Fibroblast of lung (primary cell): ENCODE data around the gene MORC4. TPM values are rescaled to one million over a fixed set of nuclear protein-coding genes. Genes with fewer than 3 reads are reported as not detected.
A peak's percentile ranks its signal among the peaks of the same experiment; 100 is the strongest.

ENCODE experiments used
- DNase-seq, 2 donors: peaks; one replicate each; pipeline versions ENCODE4 v3.0.0 to v3.0.0-alpha.2; 2010; ENCODE audit warnings: low read depth in 2 of 2
- H2AFZ ChIP-seq: 2 replicates; pipeline ENCODE4 v1.5.1; 2012; ENCODE audit warnings: low read length, control low read depth, inconsistent platforms
- H3K27ac ChIP-seq: 2 replicates; pipeline ENCODE4 v1.5.1; 2011; ENCODE audit warnings: low read length, control low read depth; ENCODE audit not compliant: insufficient read depth
- H3K27me3 ChIP-seq: 2 replicates; pipeline ENCODE4 v1.5.1; 2011; ENCODE audit warnings: mild to moderate bottlenecking, low read length; ENCODE audit not compliant: control insufficient read depth, insufficient read depth
- H3K36me3 ChIP-seq: 2 replicates; pipeline ENCODE4 v1.5.1; 2011; ENCODE audit warnings: low read length; ENCODE audit not compliant: control insufficient read depth, insufficient read depth
- H3K4me1 ChIP-seq: 2 replicates; pipeline ENCODE4 v1.5.1; 2011; ENCODE audit warnings: low read length; ENCODE audit not compliant: control insufficient read depth, insufficient read depth; ENCODE audit errors: extremely low read depth
- H3K4me2 ChIP-seq: 2 replicates; pipeline ENCODE4 v1.5.1; 2011; ENCODE audit warnings: low read length, control low read depth; ENCODE audit not compliant: insufficient read depth; ENCODE audit errors: extremely low read depth
- H3K4me3 ChIP-seq, 4 experiments: fragments of 200-600 bp in 1 of 4; sonication (generic) in 1 of 4; replicated peaks in 1 of 4; 2 replicates each; pipeline ENCODE4 v1.5.1; 2011 to 2016; ENCODE audit warnings: low read length in 4 of 4, low read depth in 3 of 4, mild to moderate bottlenecking in 3 of 4, control low read depth in 2 of 4, inconsistent platforms in 1 of 4, mixed read lengths in 1 of 4; ENCODE audit not compliant: insufficient read depth in 1 of 4; ENCODE audit errors: control extremely low read depth in 1 of 4
- H3K79me2 ChIP-seq: 2 replicates; pipeline ENCODE4 v1.5.1; 2012; ENCODE audit warnings: mild to moderate bottlenecking, low read length, inconsistent platforms; ENCODE audit not compliant: control insufficient read depth, insufficient read depth
- H3K9ac ChIP-seq: 2 replicates; pipeline ENCODE4 v1.5.1; 2011; ENCODE audit warnings: mild to moderate bottlenecking, low read length, control low read depth; ENCODE audit not compliant: insufficient read depth
- H3K9me3 ChIP-seq: 2 replicates; pipeline ENCODE4 v1.5.1; 2012; ENCODE audit warnings: low read depth, low read length; ENCODE audit not compliant: control insufficient read depth, insufficient read depth
- H4K20me1 ChIP-seq: 2 replicates; pipeline ENCODE4 v1.5.1; 2011; ENCODE audit warnings: low read length; ENCODE audit not compliant: control insufficient read depth, insufficient read depth; ENCODE audit errors: extremely low read depth
- CTCF ChIP-seq, 2 donors: IDR thresholded peaks in 1 of 2; conservative IDR thresholded peaks in 1 of 2; 1 replicate in 1 of 2; 2 replicates in 1 of 2; pipeline ENCODE4 v1.5.1; 2011 to 2012; ENCODE audit warnings: low read length in 2 of 2, control low read depth in 1 of 2, inconsistent platforms in 1 of 2, low read depth in 1 of 2, mild to moderate bottlenecking in 1 of 2
- EZH2 ChIP-seq: IDR thresholded peaks from 2 replicates; pipeline ENCODE4 v1.5.1; 2012; ENCODE audit warnings: low read length, control low read depth, mild to moderate bottlenecking; ENCODE audit errors: missing control alignments
- polyA plus RNA-seq, 2 donors: library from polyadenylated mRNA; depleted of rRNA in 1 of 2; stranded (reverse) in 1 of 2; unstranded in 1 of 2; fragments of >200 nt; gene quantifications; 2 replicates each; pipeline ENCODE4 v1.2.1, GENCODE V29; 2011 to 2012; ENCODE audit warnings: missing spikeins in 1 of 2
- total RNA-seq: library from RNA; depleted of rRNA; stranded (reverse); fragments of >200 nt; gene quantifications from 2 replicates; pipeline ENCODE4 v1.2.1, GENCODE V29; 2014

The MORC4 gene
- total and polyA plus RNA-seq, 2 donors (not counting 1 experiment from before 2014, with no cell fraction given): 27.5 to 44.8 TPM

DNA sequence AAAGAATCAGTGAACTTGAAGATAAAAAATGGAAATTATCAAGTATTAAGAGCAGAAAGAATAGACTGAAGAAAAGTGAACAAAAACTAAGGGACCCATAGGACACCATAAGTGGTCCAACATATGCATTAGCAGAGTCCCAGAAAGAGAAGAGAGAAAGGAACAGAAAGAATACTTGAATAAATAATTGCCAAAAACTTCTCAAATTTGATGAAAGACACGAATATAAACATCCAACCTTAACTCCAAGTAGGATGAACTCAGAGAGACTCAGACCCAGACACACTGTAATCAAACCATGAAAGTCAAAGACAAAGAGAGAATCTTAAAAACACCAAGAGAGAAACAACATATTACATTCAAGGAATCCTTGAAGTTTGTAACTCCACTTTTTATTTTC, 35.7 kb downstream of the MORC4 start:
- no peak for DNase-seq
- no peaks in the 10 kb centered on the region for H3K4me1 ChIP-seq
- H3K4me3 ChIP-seq: no peak overlapping the region
- no peaks in the 10 kb centered on the region for H4K20me1 ChIP-seq
- no peak overlapping the region for H3K27ac ChIP-seq
- no peak overlapping the region for H2AFZ ChIP-seq
- no peak overlapping the region for H3K4me2 ChIP-seq
- no peaks in the 10 kb centered on the region for H3K9me3 ChIP-seq
- peaks cover 2% of the 10 kb centered on the region for H3K36me3 ChIP-seq
- no peak overlapping the region for H3K9ac ChIP-seq
- H3K79me2 ChIP-seq: no peaks in the 10 kb centered on the region
- no peaks in the 10 kb centered on the region for H3K27me3 ChIP-seq
- no peak for TF ChIP-seq EZH2
- no peak for TF ChIP-seq CTCF (conservative IDR thresholded peaks at IDR 0.05 in 1 of 2, IDR thresholded peaks at IDR 0.05 in 1 of 2; ENCODE audit: low read depth in 1 of 2, low read length in 2 of 2)

GRCh38 chrX:106963111-106963510, 36.9 kb downstream of the MORC4 start:
- TF ChIP-seq EZH2: no peak
- TF ChIP-seq CTCF (conservative IDR thresholded peaks at IDR 0.05 in 1 of 2, IDR thresholded peaks at IDR 0.05 in 1 of 2; ENCODE audit: low read depth in 1 of 2, low read length in 2 of 2): no peak
- H3K4me3 ChIP-seq: no peak overlapping the region
- H3K27ac ChIP-seq: no peak overlapping the region
- no peaks in the 10 kb centered on the region for H3K4me1 ChIP-seq
- DNase-seq: peak in 1 of 2 donors; percentile 64
- no peaks in the 10 kb centered on the region for H4K20me1 ChIP-seq
- no peaks in the 10 kb centered on the region for H3K27me3 ChIP-seq
- no peak overlapping the region for H3K9ac ChIP-seq
- no peak overlapping the region for H2AFZ ChIP-seq
- H3K9me3 ChIP-seq: no peaks in the 10 kb centered on the region
- H3K36me3 ChIP-seq: peaks cover 2% of the 10 kb centered on the region
- no peak overlapping the region for H3K4me2 ChIP-seq
- no peaks in the 10 kb centered on the region for H3K79me2 ChIP-seq

GRCh38 chrX:106959901-106960300, 40.1 kb downstream of the MORC4 start:
- H2AFZ ChIP-seq: no peak overlapping the region
- no peak overlapping the region for H3K4me3 ChIP-seq
- no peak for TF ChIP-seq EZH2
- TF ChIP-seq CTCF (conservative IDR thresholded peaks at IDR 0.05 in 1 of 2, IDR thresholded peaks at IDR 0.05 in 1 of 2; ENCODE audit: low read depth in 1 of 2, low read length in 2 of 2): peak in 1 of 2 donors; percentile 40
- no peaks in the 10 kb centered on the region for H4K20me1 ChIP-seq
- H3K9me3 ChIP-seq: no peaks in the 10 kb centered on the region
- H3K27ac ChIP-seq: no peak overlapping the region
- H3K36me3 ChIP-seq: peaks cover 2% of the 10 kb centered on the region
- no peak overlapping the region for H3K4me2 ChIP-seq
- H3K79me2 ChIP-seq: no peaks in the 10 kb centered on the region
- peak in 1 of 2 donors; percentile 33 for DNase-seq
- H3K27me3 ChIP-seq: no peaks in the 10 kb centered on the region
- no peak overlapping the region for H3K9ac ChIP-seq
- no peaks in the 10 kb centered on the region for H3K4me1 ChIP-seq
